GM12801 (cell line): ENCODE results near the gene EVI2B.

Experiments
- TF ChIP-seq, protein P1 (sequence below): IDR thresholded peaks from one replicate; pipeline ENCODE4 v1.5.1; 2011; ENCODE audit warnings: control low read depth; ENCODE audit not compliant: insufficient read length; ENCODE audit errors: extremely low read depth

EVI2B gene

GRCh38 chr17:31261601-31262000 lies 52.3 kb downstream of the EVI2B start:
- TF ChIP-seq, protein P1, sequence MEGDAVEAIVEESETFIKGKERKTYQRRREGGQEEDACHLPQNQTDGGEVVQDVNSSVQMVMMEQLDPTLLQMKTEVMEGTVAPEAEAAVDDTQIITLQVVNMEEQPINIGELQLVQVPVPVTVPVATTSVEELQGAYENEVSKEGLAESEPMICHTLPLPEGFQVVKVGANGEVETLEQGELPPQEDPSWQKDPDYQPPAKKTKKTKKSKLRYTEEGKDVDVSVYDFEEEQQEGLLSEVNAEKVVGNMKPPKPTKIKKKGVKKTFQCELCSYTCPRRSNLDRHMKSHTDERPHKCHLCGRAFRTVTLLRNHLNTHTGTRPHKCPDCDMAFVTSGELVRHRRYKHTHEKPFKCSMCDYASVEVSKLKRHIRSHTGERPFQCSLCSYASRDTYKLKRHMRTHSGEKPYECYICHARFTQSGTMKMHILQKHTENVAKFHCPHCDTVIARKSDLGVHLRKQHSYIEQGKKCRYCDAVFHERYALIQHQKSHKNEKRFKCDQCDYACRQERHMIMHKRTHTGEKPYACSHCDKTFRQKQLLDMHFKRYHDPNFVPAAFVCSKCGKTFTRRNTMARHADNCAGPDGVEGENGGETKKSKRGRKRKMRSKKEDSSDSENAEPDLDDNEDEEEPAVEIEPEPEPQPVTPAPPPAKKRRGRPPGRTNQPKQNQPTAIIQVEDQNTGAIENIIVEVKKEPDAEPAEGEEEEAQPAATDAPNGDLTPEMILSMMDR, result no peak

- TF ChIP-seq, protein P1, result no peak
Observed at GRCh38 chr17:31260151-31260550, 53.7 kb downstream of the EVI2B start.

DNA sequence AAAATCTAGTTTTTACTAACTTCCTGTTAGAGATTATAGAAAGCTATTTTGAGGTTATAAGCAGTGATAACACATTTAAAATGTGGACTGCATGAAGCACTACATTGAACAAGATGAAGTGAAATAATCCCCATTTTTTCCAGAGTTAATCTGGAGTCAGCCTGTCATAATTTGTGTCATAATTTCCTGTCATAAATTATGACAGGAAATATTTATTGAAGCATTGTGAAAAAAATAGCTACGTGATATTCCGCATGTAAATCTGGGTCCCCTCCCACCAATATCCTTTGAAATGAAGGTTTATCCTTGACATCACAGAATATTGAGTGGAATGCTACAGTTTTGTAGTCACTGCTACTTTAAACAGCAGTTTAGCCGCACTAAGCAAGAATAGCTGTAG lies 56.9 kb downstream of the EVI2B start:
- TF ChIP-seq, protein P1, result no peak

GRCh38 chr17:31254654-31255053 lies 59.2 kb downstream of the EVI2B start:
- TF ChIP-seq, protein P1, result no peak
